Measurements from ENCODE around the gene OLFML3. TPM values are rescaled to one million over a fixed set of nuclear protein-coding genes. Genes with fewer than 3 reads are reported as not detected.
"Not testable (repeated sequence)": the region's sequence is repeated elsewhere in the genome, so short reads cannot be mapped to it uniquely, and the experiment has no call there.

Gene OLFML3
- total RNA-seq, 1 donor from 2014 or later: 10.9 TPM

DNA sequence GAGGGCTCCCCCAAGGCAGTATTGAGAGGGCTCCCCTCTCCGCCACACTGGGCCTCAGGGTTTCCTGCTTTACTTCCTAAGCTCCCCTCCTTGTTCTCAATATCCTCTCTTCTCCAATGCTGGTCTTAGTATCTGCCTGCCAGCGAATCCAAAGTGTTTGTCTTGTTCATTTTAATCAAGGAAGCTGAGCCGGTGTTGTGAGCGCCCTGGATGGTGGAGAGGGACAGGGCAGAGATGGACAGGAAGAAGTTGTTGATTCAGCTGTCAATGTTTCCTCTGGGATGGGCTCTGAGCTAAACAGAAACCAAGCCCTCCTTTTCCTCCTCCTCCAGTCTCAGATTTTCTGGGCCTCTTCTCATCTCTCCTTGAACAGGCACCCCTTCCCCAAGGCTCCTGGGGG lies 5.4 kb downstream of the OLFML3 start:
- intact Hi-C loops (cut with DNase I): no loop called here
- DNase-seq: no peak

GRCh38 chr1:113986802-113987201 lies 7.5 kb downstream of the OLFML3 start:
- intact Hi-C loops (cut with DNase I): no loop called here
- DNase-seq (no peak), ATAC-seq (ENCODE audit: poor library complexity) (no peak)

More for the DNA sequence above, 5.4 kb downstream of the OLFML3 start:
- no peak for ATAC-seq (ENCODE audit: poor library complexity)

DNA sequence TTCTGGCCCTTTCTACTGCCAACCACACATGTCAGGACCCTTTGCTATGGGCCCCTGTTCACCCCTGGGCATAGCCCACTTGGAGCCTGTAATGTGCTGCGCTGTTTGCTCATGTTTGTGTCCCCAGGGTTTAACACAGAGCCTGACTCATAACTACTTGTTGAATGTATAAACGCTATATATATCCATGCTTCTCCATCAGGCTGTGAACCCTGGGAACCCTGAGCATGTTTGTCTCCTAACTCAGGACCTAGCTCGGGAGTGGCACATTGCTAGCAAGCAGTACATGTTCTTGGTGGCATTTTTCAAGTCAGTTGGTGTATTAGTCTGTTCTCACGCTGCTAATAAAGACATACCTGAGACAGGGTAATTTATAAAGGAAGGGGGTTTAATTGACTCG lies 8.0 kb downstream of the OLFML3 start:
- intact Hi-C loops (cut with DNase I): no loop called here

DNA sequence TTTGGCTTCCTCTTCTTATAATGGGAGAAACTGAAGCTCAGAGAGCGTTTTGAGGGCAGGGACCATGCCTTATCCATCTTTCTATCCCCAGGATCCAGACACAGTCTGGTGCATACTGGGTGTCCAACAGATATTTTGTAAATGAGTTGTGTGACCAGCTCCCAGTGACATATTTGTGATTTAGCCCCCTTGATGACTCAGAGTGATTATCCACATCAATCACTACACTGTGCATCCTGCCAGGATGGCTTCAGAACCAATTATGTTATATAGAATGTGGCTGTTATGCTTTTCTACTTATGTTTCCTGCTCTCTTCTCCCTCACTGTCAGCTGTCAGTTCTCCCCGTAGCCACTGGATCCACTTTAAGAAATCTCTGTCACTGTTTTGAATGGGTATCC lies 11.3 kb downstream of the OLFML3 start:
- intact Hi-C loops (cut with DNase I): no loop called here
- DNase-seq: no peak
- no peak for ATAC-seq (ENCODE audit: poor library complexity)

More for the DNA sequence above, 8.0 kb downstream of the OLFML3 start:
- DNase-seq (no peak), ATAC-seq (ENCODE audit: poor library complexity) (no peak)

- intact Hi-C loops (cut with DNase I): no loop called here
- ATAC-seq (ENCODE audit: poor library complexity) (no peak), DNase-seq (no peak)
Measured at GRCh38 chr1:113990961-113991360, 11.7 kb downstream of the OLFML3 start.

GRCh38 chr1:113991467-113991997 lies 12.3 kb downstream of the OLFML3 start:
- DNase-seq (no peak), ATAC-seq (ENCODE audit: poor library complexity) (no peak)

GRCh38 chr1:113993072-113993471 lies 13.8 kb downstream of the OLFML3 start:
- intact Hi-C loops (cut with DNase I): no loop called here
- ATAC-seq (ENCODE audit: poor library complexity): no peak
- no peak for DNase-seq

More at GRCh38 chr1:113991467-113991997, 12.3 kb downstream of the OLFML3 start:
- intact Hi-C loops (cut with DNase I): no loop called here

- ATAC-seq (ENCODE audit: poor library complexity) (no peak), DNase-seq (no peak)
- intact Hi-C loops (cut with DNase I): no loop called here
Measured at GRCh38 chr1:113993766-113994165, 14.5 kb downstream of the OLFML3 start.

- ATAC-seq (ENCODE audit: poor library complexity) (no peak), DNase-seq (no peak)
- intact Hi-C loops (cut with DNase I): no loop called here
Measured at GRCh38 chr1:113995382-113995781, 16.1 kb downstream of the OLFML3 start.

GRCh38 chr1:113998361-113998760 lies 19.1 kb downstream of the OLFML3 start:
- no peak for ATAC-seq (ENCODE audit: poor library complexity)
- DNase-seq: no peak
- intact Hi-C loops (cut with DNase I): no loop called here

GRCh38 chr1:113999233-113999632 lies 20.0 kb downstream of the OLFML3 start:
- ATAC-seq (ENCODE audit: poor library complexity) (no peak), DNase-seq (no peak)
- intact Hi-C loops (cut with DNase I): no loop called here

DNA sequence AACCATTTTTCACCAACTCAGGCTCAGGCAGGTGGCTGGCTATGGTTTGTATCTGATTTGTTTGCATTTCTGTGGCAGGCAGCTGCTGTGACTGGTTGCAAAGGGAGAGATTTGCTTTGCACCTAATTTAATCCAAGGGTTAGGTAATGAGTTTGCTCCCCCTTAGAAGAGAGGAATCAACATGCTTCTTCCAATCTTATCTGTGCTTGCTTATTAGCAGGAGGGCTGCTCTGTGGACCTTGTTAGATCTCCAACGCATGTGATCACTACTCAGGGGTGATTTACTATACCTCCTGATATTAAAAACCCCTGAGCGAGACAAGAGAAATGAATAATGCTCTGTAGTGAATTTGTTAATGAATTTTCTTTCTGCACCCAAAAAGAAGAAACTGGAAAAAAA lies 20.5 kb downstream of the OLFML3 start:
- no peak for DNase-seq
- intact Hi-C loops (cut with DNase I): no loop called here

GRCh38 chr1:114000406-114000805 lies 21.1 kb downstream of the OLFML3 start:
- ATAC-seq (ENCODE audit: poor library complexity): no peak
- no peak for DNase-seq
- intact Hi-C loops (cut with DNase I): no loop called here

More for the DNA sequence above, 20.5 kb downstream of the OLFML3 start:
- ATAC-seq (ENCODE audit: poor library complexity): no peak

GRCh38 chr1:114002492-114003239 lies 23.4 kb downstream of the OLFML3 start:
- ATAC-seq (ENCODE audit: poor library complexity) (peak; percentile 74), DNase-seq (no peak)
- intact Hi-C loops (cut with DNase I): no loop called here

- DNase-seq: no peak
- intact Hi-C loops (cut with DNase I): no loop called here
- ATAC-seq (ENCODE audit: poor library complexity): peak; percentile 10
Measured at GRCh38 chr1:114003431-114003830, 24.2 kb downstream of the OLFML3 start.

DNA sequence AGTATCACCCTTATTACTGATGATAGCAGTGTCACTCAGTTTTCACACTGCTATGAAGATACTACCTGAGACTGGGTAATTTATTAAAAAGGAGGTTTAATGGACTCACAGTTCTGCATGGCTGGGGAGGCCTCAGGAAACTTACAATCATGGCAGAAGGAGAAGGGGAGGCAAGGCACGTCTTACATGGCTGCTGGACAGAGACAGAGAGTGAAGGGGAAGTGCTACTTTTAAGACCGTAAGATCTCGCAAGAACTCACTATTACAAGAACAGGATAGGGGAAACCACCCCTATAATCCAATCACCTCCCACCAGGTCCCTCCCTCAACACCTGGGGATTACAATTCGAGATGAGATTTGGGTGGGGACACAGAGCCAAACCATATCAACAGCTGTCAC lies 27.6 kb downstream of the OLFML3 start:
- ATAC-seq (ENCODE audit: poor library complexity); intact Hi-C loops (cut with DNase I); DNase-seq: not testable (repeated sequence)

DNA sequence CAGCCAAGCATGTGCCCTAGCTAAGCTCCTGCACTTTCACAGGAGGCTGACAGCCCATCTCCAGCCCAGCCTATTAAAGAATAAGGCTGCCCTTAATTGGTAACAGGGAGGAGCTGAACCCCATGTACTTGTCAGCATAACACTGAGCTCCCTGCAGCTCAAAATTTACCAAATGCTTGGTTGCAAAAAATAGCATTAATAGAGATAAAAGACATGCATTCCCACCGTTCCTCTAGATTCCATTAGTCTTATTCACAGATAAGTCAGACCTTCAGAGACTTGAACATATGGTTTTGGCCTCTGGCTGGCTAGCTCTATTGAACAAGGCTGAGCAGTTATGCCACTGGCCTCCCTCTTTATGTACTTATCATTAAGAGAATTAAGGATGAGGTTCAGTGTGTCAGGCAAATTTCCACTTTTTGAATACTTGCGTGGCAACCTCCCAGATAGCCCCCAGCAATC lies 29.2 kb downstream of the OLFML3 start:
- ATAC-seq (ENCODE audit: poor library complexity): no peak
- DNase-seq: no peak
- intact Hi-C loops (cut with DNase I): no loop called here

- intact Hi-C loops (cut with DNase I): no loop called here
- DNase-seq: no peak
- no peak for ATAC-seq (ENCODE audit: poor library complexity)
Measured at GRCh38 chr1:114008993-114009392, 29.7 kb downstream of the OLFML3 start.

DNA sequence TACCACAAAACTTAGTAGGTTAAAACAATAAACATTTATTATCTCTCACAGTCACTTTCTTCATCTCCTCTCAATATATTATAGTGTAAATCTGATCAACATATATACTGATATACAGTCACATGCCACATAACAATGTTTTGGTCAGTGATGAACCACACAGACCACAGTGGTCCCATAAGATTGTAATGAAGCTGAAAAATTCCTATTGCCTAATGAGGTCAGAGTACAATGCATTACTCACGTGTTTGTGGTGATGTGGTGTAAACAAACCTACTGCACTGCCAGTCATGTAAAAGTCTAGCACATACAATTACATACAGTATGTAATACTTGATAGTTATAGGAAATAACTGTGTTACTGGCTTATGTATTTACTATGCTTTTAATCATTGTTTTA lies 30.1 kb downstream of the OLFML3 start:
- ATAC-seq (ENCODE audit: poor library complexity) (no peak), DNase-seq (no peak)
- intact Hi-C loops (cut with DNase I): no loop called here

- intact Hi-C loops (cut with DNase I): no loop called here
- ATAC-seq (ENCODE audit: poor library complexity): no peak
- no peak for DNase-seq
Measured at GRCh38 chr1:114010433-114011184, 31.3 kb downstream of the OLFML3 start.
